SU-DHL-6 (cell line): ENCODE results near the gene ANXA4.

Source experiments
- H2AFZ ChIP-seq: fragments of 200-600 bp; sonication (generic); 2 replicates; pipeline ENCODE4 v1.6.1; 2014; ENCODE audit warnings: low read depth, mild to moderate bottlenecking, moderate library complexity, mixed read lengths, antibody characterized with exemption, low read length; ENCODE audit not compliant: severe bottlenecking
- H3F3A ChIP-seq: fragments of 200-600 bp; shearing (Covaris generic); 2 replicates; pipeline ENCODE4 v1.6.0; 2016; ENCODE audit warnings: antibody characterized with exemption, mild to moderate bottlenecking; ENCODE audit not compliant: insufficient read depth
- H3K27ac ChIP-seq: fragments of 200-600 bp; sonication (generic); 2 replicates; pipeline ENCODE4 v1.5.1; 2016; ENCODE audit warnings: low read depth, mild to moderate bottlenecking, low read length, moderate library complexity, mixed read lengths
- H3K27me3 ChIP-seq: fragments of 200-600 bp; sonication (generic), shearing (Covaris generic); 2 replicates; pipeline ENCODE4 v1.6.0; 2014; ENCODE audit warnings: mild to moderate bottlenecking, low read length
- H3K36me3 ChIP-seq: fragments of 200-600 bp; sonication (generic); 2 replicates; pipeline ENCODE4 v1.6.1; 2014; ENCODE audit warnings: mild to moderate bottlenecking, low read length, mixed read lengths
- H3K4me2 ChIP-seq: fragments of 300-600, 200-600 bp; shearing (Covaris generic), sonication (generic); 2 replicates; pipeline ENCODE4 v1.6.0; 2014; ENCODE audit warnings: low read length, low read depth, mild to moderate bottlenecking; ENCODE audit not compliant: poor library complexity, severe bottlenecking
- H3K4me3 ChIP-seq: fragments of 200-600 bp; sonication (generic); 2 replicates; pipeline ENCODE4 v1.5.1; 2014; ENCODE audit warnings: antibody characterized with exemption, low read length, mild to moderate bottlenecking, mixed read lengths; ENCODE audit not compliant: insufficient read depth, poor library complexity, severe bottlenecking
- H3K79me2 ChIP-seq: fragments of 200-600 bp; sonication (generic); 2 replicates; pipeline ENCODE4 v1.6.1; 2014; ENCODE audit warnings: mild to moderate bottlenecking, low read length, moderate library complexity; ENCODE audit not compliant: insufficient read depth
- H3K9ac ChIP-seq: fragments of 200-600 bp; sonication (generic); 2 replicates; pipeline ENCODE4 v1.7.0; 2014; ENCODE audit warnings: mild to moderate bottlenecking, low read length
- H3K9me2 ChIP-seq: fragments of 200-600 bp; sonication (generic); replicated peaks from 2 replicates; pipeline ENCODE4 v1.6.1; 2014; ENCODE audit warnings: low read length; ENCODE audit not compliant: insufficient read depth
- H3K9me3 ChIP-seq: fragments of 200-600 bp; sonication (generic); 2 replicates; pipeline ENCODE4 v1.6.1; 2014; ENCODE audit warnings: low read length, mixed read lengths; ENCODE audit not compliant: insufficient read depth
- H4K20me1 ChIP-seq: fragments of 200-600 bp; sonication (generic); 2 replicates; pipeline ENCODE4 v1.6.1; 2014; ENCODE audit warnings: low read depth, mild to moderate bottlenecking, antibody characterized with exemption, low read length, moderate library complexity, mixed read lengths
- CTCF ChIP-seq: fragments of 200-600 bp; sonication (generic); IDR thresholded peaks from one replicate; pipeline ENCODE4 v1.5.1; 2017; ENCODE audit warnings: antibody characterized with exemption, mild to moderate bottlenecking, low read length, moderate library complexity; ENCODE audit not compliant: insufficient read depth, poor library complexity, severe bottlenecking
- EZH2phosphoT487 ChIP-seq: fragments of 200-600 bp; sonication (generic), shearing (Covaris generic); conservative IDR thresholded peaks from 2 replicates; pipeline ENCODE4 v1.6.1; 2018; ENCODE audit warnings: mild to moderate bottlenecking, antibody characterized with exemption, low read length, moderate library complexity, mixed read lengths

ANXA4 gene

DNA sequence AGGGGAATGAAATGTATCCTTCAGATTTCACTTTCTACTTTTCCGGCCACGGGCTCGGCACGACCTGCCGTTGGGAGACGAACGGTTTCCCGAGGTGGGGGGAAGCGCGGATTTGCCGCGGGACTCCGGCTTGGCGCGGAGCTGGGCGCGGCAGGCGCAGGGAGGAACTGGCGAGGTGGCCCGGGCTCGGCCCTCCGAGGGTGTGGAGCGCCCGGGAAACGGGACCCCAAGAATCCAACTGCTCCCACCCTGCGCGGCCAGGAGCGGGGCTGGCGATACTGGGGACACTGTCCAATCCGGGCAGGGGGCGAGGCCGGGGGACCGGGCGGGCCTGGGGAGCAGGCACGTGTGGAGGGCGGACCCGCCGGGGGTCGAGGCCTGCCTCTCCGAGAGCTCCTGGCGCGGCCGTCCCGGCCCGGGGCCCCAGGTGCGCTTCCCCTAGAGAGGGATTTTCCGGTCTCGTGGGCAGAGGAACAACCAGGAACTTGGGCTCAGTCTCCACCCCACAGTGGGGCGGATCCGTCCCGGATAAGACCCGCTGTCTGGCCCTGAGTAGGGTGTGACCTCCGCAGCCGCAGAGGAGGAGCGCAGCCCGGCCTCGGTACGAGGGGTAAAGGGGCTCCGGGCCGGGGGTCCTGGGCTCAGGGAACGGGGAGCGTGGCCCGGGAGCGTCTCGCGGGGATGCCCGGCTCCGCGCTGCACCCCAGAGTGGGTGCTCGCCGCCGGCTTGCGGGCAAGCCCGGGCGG is at the start of gene ANXA4:
Gene ANXA4 (plus strand): TSS at position 560 of the 747 bp plus-strand sequence. CDS start 39,432 bp downstream, outside the sequence.
- no peak within 1 kb of the TSS for H3K27ac ChIP-seq
- peak within 1 kb of the TSS; percentile 39 for H3K9ac ChIP-seq
- H3K9me2 ChIP-seq, result no peaks in the 10 kb centered on the region
- no peaks in the 10 kb centered on the region for H3K9me3 ChIP-seq
- H3F3A ChIP-seq, result no peaks in the 10 kb centered on the region
- H3K36me3 ChIP-seq, result no peaks in the 10 kb centered on the region
- H3K4me2 ChIP-seq, result peak within 1 kb of the TSS; percentile 54
- H3K79me2 ChIP-seq, result no peaks in the 10 kb centered on the region
- no peaks in the 10 kb centered on the region for H3K27me3 ChIP-seq
- TF ChIP-seq CTCF (no peak), EZH2phosphoT487 (no peak)
- H2AFZ ChIP-seq, result peak within 1 kb of the TSS; percentile 69
- H4K20me1 ChIP-seq, result no peaks in the 10 kb centered on the region
- H3K4me3 ChIP-seq, result peak within 1 kb of the TSS; percentile 44

- Histone ChIP-seq H3F3A (no peaks in the 10 kb centered on the region), H4K20me1 (no peaks in the 10 kb centered on the region), H3K36me3 (no peaks in the 10 kb centered on the region), H3K27ac (no peak overlapping the region), H3K9me2 (no peaks in the 10 kb centered on the region), H2AFZ (no peak overlapping the region), H3K79me2 (no peaks in the 10 kb centered on the region), H3K9ac (no peak overlapping the region), H3K9me3 (no peaks in the 10 kb centered on the region), H3K4me3 (no peak overlapping the region), H3K27me3 (no peaks in the 10 kb centered on the region), H3K4me2 (no peak overlapping the region)
- TF ChIP-seq CTCF (no peak), EZH2phosphoT487 (no peak)
Measured at GRCh38 chr2:69692424-69692823, 49.5 kb upstream of the ANXA4 start.

- no peak overlapping the region for H3K4me2 ChIP-seq
- no peak overlapping the region for H3K4me3 ChIP-seq
Measured at GRCh38 chr2:69693059-69693774, 48.7 kb upstream of the ANXA4 start.

More at GRCh38 chr2:69693059-69693774, 48.7 kb upstream of the ANXA4 start:
- Histone ChIP-seq H3K36me3 (no peaks in the 10 kb centered on the region), H2AFZ (no peak overlapping the region), H3K9ac (no peak overlapping the region), H3F3A (no peaks in the 10 kb centered on the region), H3K27me3 (no peaks in the 10 kb centered on the region), H3K27ac (no peak overlapping the region), H3K9me2 (no peaks in the 10 kb centered on the region), H3K79me2 (no peaks in the 10 kb centered on the region), H4K20me1 (no peaks in the 10 kb centered on the region), H3K9me3 (no peaks in the 10 kb centered on the region)
- TF ChIP-seq CTCF, result no peak
- TF ChIP-seq EZH2phosphoT487, result no peak
